GM12878 (cell line): ENCODE data around the gene MALT1. TPM values are rescaled to one million over a fixed set of nuclear protein-coding genes. Genes with fewer than 3 reads are reported as not detected.

Experiments used
- ATAC-seq: fragments of 200-7000 bp; cut with Tn5 transposase; 3 replicates; pipeline ENCODE4 v1.9.1; 2020; ENCODE audit warnings: mild to moderate bottlenecking, moderate library complexity
- BruUV-seq: library from RNA; stranded (reverse); fragments of 400-500 nt; replicated peaks from 2 replicates; lab custom pipeline; 2021; lab: Mats Ljungman, UMichigan
- CTCF ChIA-PET: fragments of 300-600 bp; sonication (Branson Sonifier 250); formaldehyde crosslinking; extraction: SDS; loops from one replicate; lab custom pipeline; 2021; ENCODE audit warnings: inconsistent platforms; lab: Yijun Ruan, JAX
- POLR2A ChIA-PET: fragments of 350-600 bp; formaldehyde crosslinking; extraction: SDS; loops from one replicate; lab custom pipeline; 2021; ENCODE audit warnings: inconsistent platforms; lab: Charles Lee
- RAD21 ChIA-PET: fragments of 300-600 bp; sonication (Branson Sonifier 250); formaldehyde crosslinking; loops from one replicate; lab custom pipeline; 2023; ENCODE audit warnings: antibody characterized with exemption; ENCODE audit not compliant: unreplicated experiment; lab: Charles Lee
- SMC1A ChIA-PET: fragments of 300-600 bp; sonication (Branson Sonifier 250); formaldehyde crosslinking; loops from one replicate; lab custom pipeline; 2023; ENCODE audit not compliant: unreplicated experiment, uncharacterized antibody; lab: Charles Lee
- DNase-seq: peaks from one replicate; pipeline ENCODE4 v3.0.0-alpha.2; 2011; ENCODE audit warnings: low read depth, low spot score
- FAIRE-seq: peaks from 3 replicates; lab custom pipeline; 2011; peaks lifted over from hg19 to GRCh38; lab: Jason Lieb, UNC
- H2AFZ ChIP-seq: 2 replicates; pipeline ENCODE4 v1.6.0; 2011; ENCODE audit warnings: low read depth, low read length, control low read depth; ENCODE audit not compliant: control insufficient read depth
- H3K27ac ChIP-seq: 2 replicates; pipeline ENCODE4 v1.5.1; 2011; ENCODE audit warnings: control low read depth; ENCODE audit not compliant: control insufficient read depth, insufficient read depth
- H3K27me3 ChIP-seq, 2 experiments: replicated peaks in 1 of 2; 2 replicates each; pipeline versions ENCODE4 v1.6.0 to v1.6.1; 2011; ENCODE audit warnings: low read length in 1 of 2; ENCODE audit not compliant: control insufficient read depth in 2 of 2, insufficient read depth in 2 of 2
- H3K36me3 ChIP-seq, 2 experiments: 2 replicates each; pipeline ENCODE4 v1.5.1; 2011; ENCODE audit warnings: low read length in 1 of 2; ENCODE audit not compliant: control insufficient read depth in 2 of 2, insufficient read depth in 2 of 2
- H3K4me1 ChIP-seq: 2 replicates; pipeline ENCODE4 v1.6.1; 2011; ENCODE audit warnings: mild to moderate bottlenecking, low read length, moderate library complexity, mixed read lengths; ENCODE audit not compliant: control insufficient read depth, insufficient read depth
- H3K4me2 ChIP-seq: 2 replicates; pipeline ENCODE4 v1.6.0; 2011; ENCODE audit warnings: control low read depth; ENCODE audit not compliant: control insufficient read depth, insufficient read depth
- H3K4me3 ChIP-seq: fragments of 200-600 bp; sonication (generic); 2 replicates; pipeline ENCODE4 v1.5.1; 2016
- H3K79me2 ChIP-seq: 2 replicates; pipeline ENCODE4 v1.6.0; 2011; ENCODE audit warnings: low read length; ENCODE audit not compliant: control insufficient read depth, insufficient read depth
- H3K9ac ChIP-seq: 2 replicates; pipeline ENCODE4 v1.8.0; 2011; ENCODE audit warnings: low read length, control low read depth, mixed read lengths; ENCODE audit not compliant: control insufficient read depth, insufficient read depth
- H3K9me3 ChIP-seq: replicated peaks from 3 replicates; pipeline ENCODE4 v1.5.1; 2011; ENCODE audit warnings: mild to moderate bottlenecking, low read length; ENCODE audit not compliant: control insufficient read depth, insufficient read depth
- H4K20me1 ChIP-seq: 2 replicates; pipeline ENCODE4 v1.6.0; 2011; ENCODE audit not compliant: control insufficient read depth, insufficient read depth
- IRF4 ChIP-seq: IDR thresholded peaks from 2 replicates; pipeline ENCODE4 v1.6.1; 2011; ENCODE audit warnings: low read depth, low read length
- NFYB ChIP-seq: IDR thresholded peaks from 2 replicates; pipeline ENCODE4 v1.6.1; 2011; ENCODE audit warnings: low read depth, mild to moderate bottlenecking, low read length, improper control_type of control experiment, moderate library complexity; ENCODE audit not compliant: insufficient read depth
- RCOR1 ChIP-seq: conservative IDR thresholded peaks from 2 replicates; pipeline ENCODE4 v1.6.1; 2012; ENCODE audit warnings: low read depth, low read length, improper control_type of control experiment
- WGBS: methylation state at CpG from one replicate; pipeline ENCODE4 v1.1.6; 2016; ENCODE audit warnings: low lambda C conversion rate; ENCODE audit not compliant: insufficient replicate concordance, insufficient coverage; ENCODE audit errors: missing lambda C conversion rate; 5-methylcytosine and 5-hydroxymethylcytosine counted together
- in situ Hi-C: fragments of 300-500 bp; cut with MboI; formaldehyde crosslinking; loops from 9 replicates; pipeline ENCODE4 v1.14.3; 2018; ENCODE audit warnings: mixed read lengths
- intact Hi-C: fragments of 100-400 bp; cut with micrococcal nuclease; formaldehyde crosslinking; loops from one replicate; pipeline ENCODE4 v1.14.2; 2022; ENCODE audit not compliant: unreplicated experiment
- polyA plus RNA-seq, 11 experiments: library from polyadenylated mRNA; depleted of rRNA in 4 of 11; unstranded in 6 of 11; stranded (reverse) in 5 of 11; fragments of >200 nt; fragmentation: Nextera tagmentation in 4 of 11; fragmentation: Illumina TruSeq in 1 of 11; extraction: Ambion mirVana in 4 of 11; extraction: Trizol in 1 of 11; gene quantifications; 1 replicate in 1 of 11; 2 replicates in 10 of 11; pipeline versions ENCODE4 v1.2.1 to v1.2.3, GENCODE V29; 2011 to 2016; ENCODE audit warnings: inconsistent platforms in 2 of 11, missing spikeins in 2 of 11, low read depth in 1 of 11
- total RNA-seq, 4 experiments: library from RNA; depleted of rRNA in 3 of 4; stranded (reverse); fragments of >200 nt in 3 of 4; fragmentation: Illumina TruSeq in 1 of 4; extraction: Trizol in 1 of 4; gene quantifications; 2 replicates each; pipeline versions ENCODE4 v1.2.1 to v1.2.3, GENCODE V29; 2013 to 2021
- TF ChIP-seq, protein P1 (sequence below): fragments of 450-650 bp; IDR thresholded peaks from 2 replicates; pipeline ENCODE4 v1.6.1; 2017; ENCODE audit warnings: mild to moderate bottlenecking

Gene MALT1
- total and polyA plus RNA-seq, 10 of the 15 experiments (the other 5 are each of a cell fraction or from before 2014, with no cell fraction given): 17.6 to 126 (median 45.4) TPM

- Histone ChIP-seq H3K4me1 (peaks cover 22% of the 10 kb centered on the region), H2AFZ (no peak overlapping the region), H3K4me2 (no peak overlapping the region), H3K9me3 (peaks cover 1% of the 10 kb centered on the region; the same call in 1 of the 3 replicates), H3K27me3 (no peaks in the 10 kb centered on the region), H3K27ac (no peak overlapping the region), H4K20me1 (no peaks in the 10 kb centered on the region), H3K9ac (no peak overlapping the region), H3K36me3 (no peaks in the 10 kb centered on the region), H3K79me2 (no peaks in the 10 kb centered on the region), H3K4me3 (no peak overlapping the region)
- in situ Hi-C loops: no loop called here
- no peak for ATAC-seq
- no peak for DNase-seq
- CTCF ChIA-PET: interaction anchor here (0.6 to 2.5 kb wide), 2 partner anchors 11 to 139 kb away, joined by 3 to 8 read pairs; no protein-coding TSS in a partner anchor
- RAD21 ChIA-PET: no interaction called here
- POLR2A ChIA-PET: interaction anchor here (1.0 kb wide), 1 partner anchor 14 kb away, joined by 3 read pairs; no protein-coding TSS in a partner anchor
- SMC1A ChIA-PET: interaction anchor here (0.8 to 1.3 kb wide), 2 partner anchors 11 to 42 kb away, joined by 3 read pairs; no protein-coding TSS in a partner anchor
- BruUV-seq: no TSS peak
- FAIRE-seq: no peak
- intact Hi-C loops: no loop called here
- 100% methylated on average over 2 of the region's 2 CpGs for WGBS
- TF ChIP-seq, protein P1, sequence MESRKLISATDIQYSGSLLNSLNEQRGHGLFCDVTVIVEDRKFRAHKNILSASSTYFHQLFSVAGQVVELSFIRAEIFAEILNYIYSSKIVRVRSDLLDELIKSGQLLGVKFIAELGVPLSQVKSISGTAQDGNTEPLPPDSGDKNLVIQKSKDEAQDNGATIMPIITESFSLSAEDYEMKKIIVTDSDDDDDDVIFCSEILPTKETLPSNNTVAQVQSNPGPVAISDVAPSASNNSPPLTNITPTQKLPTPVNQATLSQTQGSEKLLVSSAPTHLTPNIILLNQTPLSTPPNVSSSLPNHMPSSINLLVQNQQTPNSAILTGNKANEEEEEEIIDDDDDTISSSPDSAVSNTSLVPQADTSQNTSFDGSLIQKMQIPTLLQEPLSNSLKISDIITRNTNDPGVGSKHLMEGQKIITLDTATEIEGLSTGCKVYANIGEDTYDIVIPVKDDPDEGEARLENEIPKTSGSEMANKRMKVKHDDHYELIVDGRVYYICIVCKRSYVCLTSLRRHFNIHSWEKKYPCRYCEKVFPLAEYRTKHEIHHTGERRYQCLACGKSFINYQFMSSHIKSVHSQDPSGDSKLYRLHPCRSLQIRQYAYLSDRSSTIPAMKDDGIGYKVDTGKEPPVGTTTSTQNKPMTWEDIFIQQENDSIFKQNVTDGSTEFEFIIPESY: no peak
- TF ChIP-seq RCOR1: no peak
- TF ChIP-seq IRF4: no peak
- no peak for TF ChIP-seq NFYB
These were observed 41.2 kb upstream of the MALT1 start for GRCh38 chr18:58630071-58630470.
